ENCODE data around the gene TNRC18.

DNA sequence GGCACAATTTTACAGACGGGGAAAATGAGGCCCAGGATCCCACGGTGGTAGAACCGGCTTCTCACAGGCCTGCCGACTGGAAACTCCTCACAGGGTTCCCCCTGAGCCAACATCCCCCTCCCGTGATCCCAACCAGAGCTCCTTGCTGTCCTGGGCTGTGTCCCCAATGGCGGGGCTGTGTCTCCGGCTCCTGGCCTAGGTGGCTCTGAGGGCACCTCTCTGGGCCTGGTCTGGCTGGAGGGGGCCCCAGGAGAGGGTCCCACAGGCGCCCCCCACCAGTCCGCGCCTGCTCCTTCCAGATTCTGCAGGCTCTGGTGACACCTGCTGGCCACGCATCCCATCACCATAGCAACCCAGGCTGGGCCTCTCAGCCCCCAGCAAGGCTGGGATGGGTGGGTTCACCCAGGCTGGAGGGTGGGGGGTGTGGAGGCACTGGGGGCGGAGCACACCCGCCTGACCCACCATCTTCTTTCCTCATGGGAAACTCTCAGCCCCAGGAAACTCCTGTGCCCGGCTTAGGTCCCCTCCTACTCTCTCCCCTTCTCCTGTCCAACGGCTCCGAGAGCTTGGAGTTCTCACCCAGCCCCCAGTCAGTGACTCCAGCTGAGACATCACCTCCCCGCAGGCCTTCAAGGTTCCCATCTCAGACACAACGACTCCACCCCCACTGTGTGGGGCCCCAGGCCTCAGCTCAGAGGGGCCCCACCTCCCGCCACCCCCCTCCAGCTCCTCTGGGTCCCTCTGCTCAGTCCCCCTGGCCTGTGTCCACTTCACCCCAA is 27.1 kb upstream of the TNRC18 start:
- no peak for TF ChIP-seq POLR2AphosphoS5 (IDR thresholded peaks at IDR 0.05; ENCODE audit: borderline replicate concordance, low read depth, low read length)
- TF ChIP-seq EZH2 (IDR thresholded peaks at IDR 0.05), result no peak

Data from SK-N-MC (cell line).